ENCODE data around the gene CDK14.

CDK14 gene

DNA sequence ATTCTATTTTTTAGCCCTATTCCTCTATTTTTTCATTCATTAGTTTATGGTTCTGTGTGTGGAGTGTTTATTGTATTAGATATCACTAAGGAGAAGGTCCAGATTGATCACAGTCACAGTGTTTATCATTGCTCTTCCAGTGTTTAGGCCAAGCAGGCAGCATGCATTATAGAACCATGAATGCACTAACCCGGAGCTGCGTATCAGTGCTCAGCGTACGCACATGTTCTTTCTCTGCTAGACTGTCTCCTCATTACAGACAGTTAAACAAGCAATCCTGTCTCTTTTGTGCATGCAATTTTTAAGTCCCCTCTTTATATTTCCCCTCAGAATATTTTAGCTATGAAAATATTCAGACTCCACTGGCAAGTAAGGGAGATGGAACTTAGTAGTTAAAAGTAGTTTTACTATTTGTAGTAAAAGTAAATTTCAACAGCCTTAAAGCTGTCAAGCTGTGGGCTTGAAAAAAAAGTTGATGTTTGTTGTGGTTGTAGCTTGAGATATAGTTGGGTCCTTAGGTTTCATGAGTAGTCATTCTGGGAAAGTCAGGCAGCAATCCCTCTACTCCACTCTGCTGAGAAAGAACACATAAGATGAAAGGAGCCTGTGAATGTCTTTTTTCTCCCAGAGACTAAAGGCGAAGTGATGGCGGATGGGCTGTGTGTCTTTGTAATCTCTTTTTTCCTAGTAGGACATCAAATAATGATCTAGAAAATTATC lies 260.4 kb downstream of the CDK14 start:
- no peak for DNase-seq

DNA sequence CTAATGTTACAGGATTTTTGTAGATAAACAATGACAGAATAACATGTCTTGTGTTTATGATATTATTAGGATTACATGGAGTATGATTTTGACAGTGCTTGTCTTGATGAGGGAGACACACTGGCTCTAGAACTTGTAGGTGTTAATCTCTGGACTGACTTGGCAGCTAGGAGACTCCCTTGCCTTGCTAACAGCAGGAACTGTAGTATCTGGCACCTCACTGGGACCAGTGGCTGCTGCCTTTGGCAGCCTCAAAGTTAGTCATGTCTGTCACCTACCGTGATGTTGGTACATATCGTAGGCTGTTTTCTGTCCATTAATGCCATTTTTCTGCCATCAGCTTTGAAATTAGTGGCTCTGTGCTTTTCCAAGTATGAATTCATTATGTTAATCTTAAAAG lies 261.5 kb downstream of the CDK14 start:
- DNase-seq, result no peak

DNA sequence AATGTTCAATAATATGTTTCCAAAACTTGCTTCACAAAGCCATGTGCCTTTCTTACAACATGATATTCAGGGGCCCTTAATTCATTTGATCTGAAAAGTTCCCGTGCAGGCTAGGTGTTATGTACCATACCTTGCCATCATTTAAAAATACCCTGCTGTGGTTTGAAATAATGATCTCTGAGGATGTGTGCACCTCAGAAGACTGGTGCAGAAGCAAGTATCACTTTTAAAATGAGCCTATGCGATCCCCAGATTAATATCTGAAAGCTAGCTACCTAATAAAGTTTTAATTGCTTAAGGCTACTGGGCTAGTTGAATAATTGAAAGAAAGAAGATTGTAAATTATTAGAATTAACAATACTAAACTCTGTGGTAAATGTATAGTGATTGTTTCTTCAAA lies 262.4 kb downstream of the CDK14 start:
- DNase-seq, result no peak

DNA sequence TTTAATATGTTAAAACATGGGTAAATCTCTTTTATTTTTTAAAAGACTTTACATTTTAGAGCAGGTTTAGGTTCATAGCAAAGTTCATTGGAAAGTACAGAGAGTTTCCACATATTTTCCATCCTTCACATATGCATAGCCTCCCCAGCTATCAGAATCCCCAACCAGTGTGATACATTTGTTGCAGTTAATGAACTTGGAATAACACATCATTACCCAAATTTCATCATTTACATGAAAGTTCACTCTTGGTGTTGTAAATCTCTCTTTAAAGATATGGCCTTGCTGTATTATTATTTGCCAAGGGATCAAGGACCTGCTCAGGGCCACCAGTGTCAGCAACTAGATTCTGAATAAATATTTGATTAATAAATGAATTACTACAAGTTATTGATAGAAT lies 263.4 kb downstream of the CDK14 start:
- no peak for DNase-seq

DNA sequence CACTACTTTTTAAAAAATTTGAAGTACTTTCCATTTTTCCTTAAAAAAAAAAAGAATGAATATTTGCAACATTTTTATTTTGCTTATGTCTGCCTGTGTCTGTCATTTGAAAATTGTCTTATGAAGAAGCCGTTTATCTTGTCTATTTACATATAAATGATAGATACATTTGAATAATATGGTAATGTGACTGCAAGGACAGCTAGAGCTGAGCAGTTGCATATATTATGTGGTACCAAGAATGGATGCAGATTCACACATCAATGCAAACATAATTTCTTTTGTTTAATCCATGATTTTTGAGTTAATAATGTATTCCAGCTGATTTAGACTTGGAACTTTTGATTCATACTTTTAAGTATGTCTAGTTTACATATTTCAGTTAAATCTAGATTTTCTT lies 268.0 kb downstream of the CDK14 start:
- DNase-seq, result no peak

DNA sequence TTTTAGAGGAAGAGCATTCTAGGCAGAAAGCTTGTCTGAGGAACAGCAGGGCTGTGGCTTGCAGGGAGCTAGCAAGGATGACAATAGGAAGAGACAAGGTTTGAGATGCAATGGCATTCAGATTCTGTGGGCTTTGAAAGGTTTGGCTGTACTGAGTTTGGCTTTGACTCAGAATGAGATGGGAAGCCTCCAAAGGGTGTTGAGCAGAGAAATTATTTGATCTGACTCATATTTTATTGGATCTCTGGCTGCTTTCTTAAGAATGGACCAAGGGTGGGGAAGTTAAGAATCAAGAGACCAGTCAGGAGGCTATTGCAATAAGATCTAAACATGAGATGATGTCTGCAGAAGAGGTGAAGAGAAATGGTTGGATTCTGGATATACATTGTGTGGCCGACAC lies 273.2 kb downstream of the CDK14 start:
- no peak for DNase-seq

DNA sequence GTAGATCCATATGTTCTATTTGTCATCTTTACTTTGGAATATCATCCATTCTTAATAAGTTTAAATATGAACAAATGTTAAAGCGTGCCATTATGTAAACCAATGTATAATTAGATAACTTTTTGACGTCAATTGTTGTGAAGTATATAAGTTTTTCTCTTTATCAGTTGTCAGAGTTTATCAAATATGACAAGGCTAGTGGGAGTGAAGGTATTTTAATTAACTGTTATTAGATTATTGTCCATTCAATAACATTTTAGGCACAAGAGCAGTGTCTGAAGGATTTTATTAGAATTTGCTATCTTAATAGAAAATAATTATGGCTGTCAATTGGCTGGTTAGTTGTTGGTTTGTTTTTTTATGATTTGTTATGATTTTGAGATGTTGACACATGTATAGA lies 280.6 kb downstream of the CDK14 start:
- DNase-seq, result no peak

DNA sequence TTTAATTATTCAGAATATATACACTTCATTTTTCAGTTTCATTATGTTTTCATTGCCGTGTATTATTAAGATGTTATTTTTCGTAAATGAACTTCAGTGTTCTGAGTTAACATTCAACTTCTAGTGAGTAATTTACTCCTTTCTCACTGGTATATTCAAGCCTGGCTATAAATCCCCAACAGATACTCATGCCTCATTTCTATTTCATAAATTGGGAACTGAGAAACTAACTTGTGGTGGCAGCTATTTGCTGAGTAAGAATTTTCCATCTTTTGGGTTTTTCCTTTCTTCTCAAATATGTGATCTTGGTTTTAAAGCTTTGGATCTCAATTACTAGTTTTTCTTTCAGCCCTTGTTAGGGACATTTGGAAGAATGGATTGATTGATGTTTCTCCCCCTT lies 281.1 kb downstream of the CDK14 start:
- no peak for DNase-seq

DNA sequence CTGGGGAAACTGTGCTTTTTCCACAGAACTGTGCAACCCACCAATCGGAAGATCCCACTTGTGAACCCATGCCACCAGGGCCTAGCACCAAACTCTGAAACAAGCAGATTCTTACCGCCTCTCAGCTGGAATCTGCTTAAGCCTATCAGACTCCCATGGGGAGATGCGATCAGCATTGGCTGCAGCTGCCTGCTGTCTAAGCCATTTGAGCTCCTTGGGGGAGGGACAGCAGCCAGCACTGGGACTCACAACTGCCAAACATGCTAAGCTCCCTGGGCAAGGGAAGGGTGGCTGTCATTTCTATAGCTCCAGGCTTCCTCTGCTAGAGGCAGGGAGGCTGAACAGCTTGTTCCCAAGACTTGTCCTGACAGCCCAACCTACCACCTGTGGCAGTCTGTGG lies 283.8 kb downstream of the CDK14 start:
- DNase-seq, result no peak

DNA sequence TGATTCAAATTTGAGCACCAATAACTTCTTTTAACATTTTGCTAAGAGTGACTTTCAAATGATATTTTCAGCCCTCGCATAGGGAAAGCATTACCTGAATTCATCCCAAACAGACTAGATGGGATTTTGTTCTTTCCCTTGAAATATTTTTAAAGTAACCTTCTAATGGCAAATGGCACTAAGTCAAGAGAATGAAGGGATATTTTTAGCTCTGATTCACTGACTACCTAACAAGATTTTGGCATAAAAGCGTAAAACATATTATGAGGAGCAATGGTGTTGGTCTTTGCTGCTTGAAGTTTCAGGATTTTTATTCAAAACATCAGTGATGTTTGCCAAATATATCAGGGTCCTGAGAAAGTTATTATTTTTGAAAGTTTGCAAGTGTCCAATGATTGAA lies 290.3 kb downstream of the CDK14 start:
- no peak for DNase-seq

DNA sequence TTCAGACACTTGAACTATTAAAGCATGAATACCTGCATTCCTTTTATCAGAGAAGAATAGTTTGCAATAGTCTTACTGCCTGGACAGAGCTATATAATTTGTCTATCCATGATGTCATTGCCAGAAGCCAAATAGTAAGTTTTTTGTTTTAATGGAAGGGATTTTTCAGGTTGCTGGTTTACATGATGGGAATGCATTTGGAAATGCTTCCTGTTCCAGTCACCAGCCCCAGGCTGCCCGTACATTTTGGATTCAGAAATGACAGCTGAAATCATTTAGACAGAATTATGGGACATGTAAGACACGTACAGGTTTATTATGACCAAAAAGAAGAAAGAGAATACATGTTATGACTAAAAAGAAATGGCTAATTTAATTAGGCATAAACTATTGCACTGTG lies 293.1 kb downstream of the CDK14 start:
- DNase-seq, result no peak

DNA sequence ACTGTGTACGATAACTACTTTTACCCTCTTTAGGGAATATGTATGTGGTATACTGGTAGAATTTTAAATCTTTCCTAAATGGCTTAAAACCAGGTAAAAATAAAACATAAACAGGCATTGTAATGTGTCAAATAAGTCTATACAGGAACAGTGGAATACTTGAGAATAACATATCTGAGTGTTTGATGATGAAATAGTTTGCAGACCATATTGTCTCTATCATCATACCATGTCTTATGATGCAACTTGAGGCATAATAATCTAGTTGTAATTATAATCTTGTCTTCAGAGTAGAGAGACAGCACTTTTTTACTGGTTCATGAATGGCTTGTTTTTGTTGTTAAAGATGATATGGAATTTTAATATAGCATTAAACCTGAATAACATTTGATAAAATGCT lies 293.5 kb downstream of the CDK14 start:
- no peak for DNase-seq

DNA sequence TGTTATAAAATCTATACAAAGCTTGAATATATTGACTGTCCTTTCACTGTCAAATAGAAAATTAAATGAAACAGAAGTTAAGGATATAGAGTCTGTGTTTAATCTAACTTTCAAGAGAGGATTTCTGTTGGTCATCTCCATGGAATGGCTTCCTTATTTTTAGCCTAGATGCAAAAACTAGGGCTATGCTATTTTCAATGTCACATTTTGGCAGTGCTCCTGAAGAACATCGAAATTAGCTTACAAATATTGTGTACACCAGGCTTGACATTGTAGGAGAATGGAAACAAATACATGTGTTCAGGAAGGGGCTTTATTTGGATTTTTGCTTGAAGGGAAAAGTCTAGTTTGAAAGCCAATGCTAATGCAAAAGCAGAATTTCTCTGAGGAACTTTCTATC lies 295.4 kb downstream of the CDK14 start:
- DNase-seq, result no peak

DNA sequence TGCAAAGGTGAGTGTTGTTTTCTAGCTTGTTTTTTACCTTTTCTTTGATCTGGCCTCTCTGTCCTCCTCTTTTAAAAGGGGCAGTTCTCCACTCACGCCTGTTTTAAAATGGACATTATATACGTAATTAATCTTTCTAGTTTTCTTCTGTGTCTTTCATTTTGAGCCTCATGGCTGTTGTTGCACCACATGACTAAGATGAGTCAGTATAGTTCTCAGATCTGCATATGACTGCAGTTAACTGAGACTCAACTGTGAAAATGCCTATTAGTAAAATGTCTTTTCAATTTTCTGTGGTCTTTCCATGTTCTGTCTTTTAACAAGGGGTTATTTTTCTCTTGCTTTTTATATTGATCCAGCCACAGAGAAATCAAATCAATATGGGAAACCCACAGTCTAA lies 296.1 kb downstream of the CDK14 start:
- DNase-seq, result no peak

DNA sequence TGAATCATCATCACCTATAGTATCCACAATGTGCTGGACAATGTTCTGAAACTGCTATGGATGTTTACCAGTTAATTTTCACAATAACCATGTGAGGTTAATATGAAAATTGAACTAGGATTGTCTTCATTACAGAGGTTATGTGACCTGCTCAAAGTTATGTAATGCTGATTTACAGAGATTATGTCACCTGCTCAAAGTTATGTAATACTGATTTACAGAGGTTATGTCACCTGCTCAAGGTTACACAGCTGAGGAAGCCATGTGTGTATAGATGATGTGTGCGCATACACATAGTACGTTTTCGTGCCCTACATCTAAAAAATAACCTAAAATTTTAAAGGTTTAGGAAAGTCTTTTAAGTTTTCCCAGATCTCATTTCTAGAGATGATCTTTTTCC lies 298.0 kb downstream of the CDK14 start:
- no peak for DNase-seq

DNA sequence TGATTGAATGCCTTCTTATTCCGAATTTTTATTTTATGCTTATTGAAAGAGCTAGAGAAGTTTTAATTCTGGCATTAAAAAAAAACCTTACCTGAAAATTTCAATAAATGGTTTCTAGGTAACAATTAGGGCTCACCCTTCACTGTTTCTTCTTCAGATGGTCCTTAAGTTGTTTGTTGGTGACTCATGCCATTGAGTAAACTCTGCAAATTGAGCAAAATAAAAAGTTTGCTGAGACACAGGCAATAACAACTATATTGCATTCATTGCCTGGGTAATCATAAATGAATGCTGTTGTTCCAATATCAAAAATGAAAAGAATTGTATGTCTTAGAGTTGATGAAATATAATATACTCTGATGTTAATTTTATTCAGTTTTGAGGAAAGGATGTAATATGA lies 300.3 kb downstream of the CDK14 start:
- no peak for DNase-seq

DNA sequence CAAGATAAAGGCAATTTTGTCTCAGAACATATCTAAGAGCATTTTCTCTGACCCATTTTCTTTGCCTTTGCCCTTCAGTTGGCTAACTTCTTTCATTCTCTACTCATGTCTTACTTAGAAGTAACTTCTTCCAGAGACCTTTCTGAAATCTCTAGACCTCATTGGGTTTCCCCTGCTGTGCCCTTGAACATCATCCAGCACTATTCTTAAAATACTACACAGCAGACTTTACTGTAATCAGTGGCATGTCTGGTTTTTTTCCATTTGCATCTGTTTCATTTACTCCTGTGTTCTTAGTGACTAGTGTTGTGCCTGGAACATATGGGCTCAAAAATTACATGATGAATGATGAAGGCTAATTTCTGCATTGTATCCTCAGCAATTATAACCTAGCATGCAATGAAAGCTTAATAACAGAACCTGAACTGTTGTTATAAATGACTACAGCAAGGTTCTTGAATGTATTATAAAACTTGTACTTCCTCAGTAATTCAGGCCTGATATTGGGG lies 301.9 kb downstream of the CDK14 start:
- no peak for DNase-seq

DNA sequence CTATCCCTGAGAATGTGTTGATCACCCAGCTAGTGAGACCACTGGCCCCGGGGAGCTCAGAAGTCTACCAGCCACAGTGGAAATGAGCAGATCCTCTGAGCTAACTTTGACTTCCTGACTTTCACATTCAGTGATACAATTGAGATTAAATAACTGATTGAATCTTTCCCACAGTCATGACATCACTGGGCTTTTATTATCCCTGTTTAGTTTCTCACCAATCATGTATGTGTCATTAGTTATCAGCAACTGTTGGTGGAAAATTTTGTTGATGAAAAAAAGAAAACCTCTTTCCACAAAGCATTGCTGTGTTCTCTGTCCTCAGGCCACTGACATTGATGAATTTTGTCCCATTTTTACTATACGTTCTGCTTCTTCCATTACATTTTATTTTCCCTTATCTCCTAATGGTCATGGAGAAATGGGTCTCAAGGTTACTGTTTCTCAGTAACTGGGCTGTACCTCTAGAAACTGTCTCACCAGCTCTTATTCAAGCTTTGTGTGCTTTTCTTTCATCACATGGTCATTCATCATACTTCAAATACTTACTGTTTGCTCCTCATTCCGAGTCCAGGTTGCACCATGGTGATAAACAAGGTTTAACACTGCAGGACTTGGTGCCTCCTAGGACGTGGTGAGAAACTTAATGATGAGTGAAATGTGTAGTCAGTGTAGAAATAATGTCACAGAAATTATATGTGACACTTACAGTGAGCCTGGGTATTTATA lies 304.7 kb downstream of the CDK14 start:
- DNase-seq, result no peak

DNA sequence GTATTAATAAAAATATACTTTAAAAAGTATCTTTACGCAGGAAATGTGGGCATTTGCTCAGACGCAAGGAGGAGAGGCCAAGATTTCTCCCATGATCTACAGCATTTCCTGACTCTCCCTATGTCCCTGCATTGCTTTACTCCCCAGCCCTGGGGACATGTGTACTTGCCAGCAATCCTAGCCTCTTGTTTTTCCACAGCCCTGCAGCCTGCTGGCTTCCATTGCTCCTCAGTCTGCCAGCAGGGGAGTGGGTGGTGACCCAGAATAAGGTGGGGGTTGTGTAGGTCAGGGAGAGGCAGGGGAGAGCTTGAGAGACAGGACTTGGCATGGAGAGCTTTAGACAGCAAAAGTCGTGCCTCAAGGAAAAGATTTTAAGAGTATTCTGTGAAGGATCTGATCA lies 307.7 kb downstream of the CDK14 start:
- DNase-seq, result no peak

DNA sequence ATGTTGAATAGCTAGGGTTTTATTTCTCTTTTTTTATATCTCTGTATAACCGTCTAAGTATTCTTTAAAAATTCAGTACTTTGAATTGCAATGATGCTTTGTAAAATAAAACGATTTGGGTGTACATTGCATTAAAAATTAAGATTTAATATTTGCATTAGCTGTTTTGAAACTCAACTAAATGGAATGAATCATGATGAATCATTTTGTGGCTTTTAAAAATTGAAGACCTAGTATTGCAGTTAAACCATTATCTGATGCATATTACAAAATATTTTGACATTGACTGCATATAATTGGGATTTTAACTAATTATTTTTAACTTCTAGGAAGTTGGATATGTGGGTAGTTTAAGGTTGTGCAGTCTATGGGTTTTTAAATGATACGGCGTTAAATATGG lies 314.0 kb downstream of the CDK14 start:
- no peak for DNase-seq

DNA sequence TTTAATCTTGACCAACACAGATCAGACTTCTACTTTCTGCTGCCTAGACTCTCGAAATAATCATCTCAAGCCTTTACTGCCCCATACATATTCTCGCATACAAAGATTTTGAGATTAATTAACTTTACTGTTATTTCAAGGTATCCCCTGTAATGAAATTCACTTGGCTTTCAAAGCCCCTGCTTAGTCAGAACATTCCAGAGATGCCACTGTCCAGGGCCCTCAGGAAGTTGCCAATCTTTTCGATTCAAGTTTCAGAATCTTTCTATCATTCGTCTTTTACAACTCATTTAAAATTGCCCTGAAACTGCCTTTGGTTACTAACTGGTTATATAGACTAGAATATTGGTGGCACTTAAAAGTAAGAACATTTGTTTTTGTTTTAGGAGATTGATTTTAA lies 320.2 kb downstream of the CDK14 start:
- no peak for DNase-seq

DNA sequence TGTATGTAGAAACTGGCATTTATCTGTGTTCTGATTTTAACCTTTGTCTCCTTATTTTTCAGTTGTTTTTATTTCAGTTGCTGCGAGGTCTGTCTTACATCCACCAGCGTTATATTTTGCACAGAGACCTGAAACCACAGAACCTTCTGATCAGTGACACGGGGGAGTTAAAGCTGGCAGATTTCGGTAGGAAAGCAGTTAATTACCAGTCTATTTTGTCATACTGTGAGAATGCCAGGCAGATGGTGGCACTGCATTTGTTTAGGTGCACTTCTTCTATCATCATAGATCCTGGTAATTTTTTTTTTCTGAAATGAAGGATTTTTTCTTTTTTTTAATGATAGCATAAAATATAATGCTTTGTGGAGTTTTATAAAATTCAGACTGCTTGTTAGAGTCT lies 321.4 kb downstream of the CDK14 start:
- no peak for DNase-seq

DNA sequence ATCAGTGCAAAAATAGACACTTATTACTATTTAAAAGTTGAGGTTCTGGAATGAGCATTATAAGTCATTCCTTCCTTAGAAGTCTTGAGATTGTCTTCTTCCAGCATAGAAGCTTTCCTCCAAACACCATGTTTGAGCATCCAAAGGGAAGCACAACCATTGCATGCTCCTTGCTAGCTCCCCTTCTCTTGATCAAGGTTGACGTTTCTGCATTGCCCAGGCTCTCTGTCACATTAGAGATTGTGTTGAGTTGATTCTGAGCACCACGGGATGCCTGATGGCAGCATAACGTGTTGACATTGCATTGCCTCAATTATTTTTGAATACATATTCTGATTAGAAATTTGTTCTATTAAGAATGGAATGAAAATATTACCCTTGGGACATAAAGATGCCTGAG lies 322.2 kb downstream of the CDK14 start:
- no peak for DNase-seq

DNA sequence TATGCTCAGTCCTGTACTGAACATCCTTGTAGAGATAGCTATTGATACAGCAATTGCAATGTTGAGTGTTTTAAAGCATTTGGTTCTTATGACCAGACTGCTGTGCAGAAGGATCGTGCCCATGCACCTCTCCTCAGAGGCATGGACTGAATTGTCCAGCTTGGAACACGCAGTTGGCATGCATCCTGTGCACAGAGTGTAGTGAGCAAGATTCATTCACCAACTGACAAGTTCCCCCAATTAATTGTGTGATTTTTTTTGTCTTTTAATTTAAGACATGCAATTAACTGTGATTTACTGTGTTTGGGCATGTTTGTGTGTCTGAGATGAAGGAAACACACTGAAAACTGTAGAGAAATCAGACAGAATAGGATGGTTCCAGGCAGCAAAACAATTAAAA lies 323.7 kb downstream of the CDK14 start:
- DNase-seq, result no peak

DNA sequence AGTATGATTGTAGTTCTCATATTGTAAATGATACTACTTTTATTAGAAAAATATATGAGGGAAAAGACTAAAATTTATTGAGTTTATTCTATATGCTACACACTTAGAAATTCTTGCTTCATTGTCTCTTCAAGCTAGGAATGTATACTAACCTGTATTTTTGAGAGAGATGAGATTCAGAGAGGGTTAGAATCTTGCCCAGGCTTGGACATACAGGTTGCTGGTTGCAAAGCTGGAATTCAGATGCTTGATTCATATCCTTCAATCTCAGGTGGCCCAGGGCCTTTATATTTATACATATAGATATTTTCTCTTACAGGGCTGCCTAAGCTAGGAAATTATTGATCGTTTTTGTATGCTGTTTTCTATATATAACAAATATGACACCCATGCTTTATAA lies 324.2 kb downstream of the CDK14 start:
- DNase-seq, result no peak
